Measurements from ENCODE around the gene FOXD4.
"Not testable (repeated sequence)": the region's sequence is repeated elsewhere in the genome, so short reads cannot be mapped to it uniquely, and the experiment has no call there.

FOXD4 gene

DNA sequence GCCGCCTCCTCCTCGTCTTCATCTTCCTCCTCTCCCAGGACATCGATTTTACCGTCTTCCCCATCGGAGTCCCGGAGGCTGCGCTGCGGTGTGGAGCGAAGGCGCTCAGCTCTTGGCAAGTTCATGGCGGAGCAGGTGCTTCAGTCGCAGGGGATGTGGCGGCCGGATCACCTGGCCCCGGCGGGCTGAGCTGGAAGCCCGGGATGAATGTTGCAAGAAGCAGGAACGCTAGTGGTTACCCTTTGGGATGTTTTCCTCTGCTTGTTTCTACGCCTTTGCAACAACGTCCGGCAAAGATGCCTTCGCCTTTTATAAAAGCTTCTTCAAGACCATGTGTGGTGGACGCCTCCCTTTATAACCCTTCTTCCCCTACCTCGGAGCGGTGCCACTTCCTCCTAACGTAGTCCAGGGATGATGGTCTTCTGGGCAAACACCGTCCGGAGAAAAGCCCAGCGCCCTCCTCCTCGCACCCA, at the start of gene FOXD4:
Gene FOXD4 (minus strand): TSS at position 423 of the 473 bp plus-strand sequence. CDS start 298 bp downstream, at position 125.
- not testable (repeated sequence) for H3K79me2 ChIP-seq (ENCODE audit: insufficient read depth, low read length); H3K9ac ChIP-seq (ENCODE audit: low read depth, low read length); H3K4me2 ChIP-seq (ENCODE audit: insufficient read depth, low read length); DNase-seq; H3K36me3 ChIP-seq (ENCODE audit: insufficient read depth, low read length); H3K4me1 ChIP-seq (ENCODE audit: insufficient read depth, low read length); ATAC-seq (ENCODE audit: insufficient read depth, low read depth); H4K20me1 ChIP-seq (ENCODE audit: insufficient read depth, low read length); H3K9me3 ChIP-seq (ENCODE audit: insufficient read depth, low read length, severe bottlenecking); H3K27me3 ChIP-seq (ENCODE audit: insufficient read depth, low read length, poor library complexity); H3K4me3 ChIP-seq (ENCODE audit: low read depth in 1 of 2, low read length in 2 of 2); H3K27ac ChIP-seq (ENCODE audit: low read length); H2AFZ ChIP-seq (ENCODE audit: low read depth, low read length)

DNA sequence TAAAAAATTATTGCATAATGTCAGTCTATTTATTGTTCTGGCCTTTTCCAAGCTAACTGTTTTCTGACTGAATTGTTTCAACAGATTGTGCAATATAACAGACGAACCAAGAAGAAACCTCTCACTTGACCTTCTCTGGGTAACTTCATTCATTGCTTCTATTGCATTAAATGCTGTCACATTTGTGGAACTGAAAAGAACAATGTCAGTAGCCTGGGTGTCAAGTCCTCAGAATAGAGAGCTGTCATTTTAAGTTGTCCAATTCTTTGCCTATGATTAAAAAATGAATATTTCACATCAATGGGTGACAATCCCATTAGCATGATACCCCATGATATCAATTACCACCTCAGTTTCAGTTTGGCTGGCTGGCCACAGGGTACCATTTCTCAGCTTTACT, 41.7 kb upstream of the FOXD4 start:
- not testable (repeated sequence) for ATAC-seq (ENCODE audit: insufficient read depth, low read depth); H4K20me1 ChIP-seq (ENCODE audit: insufficient read depth, low read length); H3K36me3 ChIP-seq (ENCODE audit: insufficient read depth, low read length)

DNA sequence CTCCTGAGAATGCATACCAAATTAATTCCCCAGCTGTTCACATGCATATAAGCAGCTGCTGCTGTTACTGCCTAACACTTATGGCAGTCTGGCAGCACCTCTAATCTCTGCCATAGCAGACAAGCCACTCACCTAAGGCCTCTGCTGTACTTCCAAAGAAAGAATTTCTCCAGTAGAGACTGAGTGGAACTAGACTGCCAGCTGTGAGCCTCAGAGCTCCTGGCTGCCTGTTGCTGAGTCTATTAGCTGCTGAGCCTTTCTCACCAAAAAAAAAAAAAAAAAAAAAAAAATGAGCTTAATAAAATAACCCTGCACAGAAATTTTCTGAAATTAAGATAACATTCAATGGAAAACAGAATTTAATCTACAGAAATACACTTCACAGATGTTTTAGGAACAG, 33.0 kb upstream of the FOXD4 start:
- not testable (repeated sequence) for ATAC-seq (ENCODE audit: insufficient read depth, low read depth); H2AFZ ChIP-seq (ENCODE audit: low read depth, low read length); H3K27me3 ChIP-seq (ENCODE audit: insufficient read depth, low read length, poor library complexity); H3K9me3 ChIP-seq (ENCODE audit: insufficient read depth, low read length, severe bottlenecking); H3K4me3 ChIP-seq (ENCODE audit: low read depth in 1 of 2, low read length in 2 of 2); H3K9ac ChIP-seq (ENCODE audit: low read depth, low read length); H3K36me3 ChIP-seq (ENCODE audit: insufficient read depth, low read length); H3K79me2 ChIP-seq (ENCODE audit: insufficient read depth, low read length); H3K4me1 ChIP-seq (ENCODE audit: insufficient read depth, low read length); H3K4me2 ChIP-seq (ENCODE audit: insufficient read depth, low read length); H3K27ac ChIP-seq (ENCODE audit: low read length); DNase-seq; H4K20me1 ChIP-seq (ENCODE audit: insufficient read depth, low read length)

More for the DNA sequence above, 41.7 kb upstream of the FOXD4 start:
- not testable (repeated sequence) for H2AFZ ChIP-seq (ENCODE audit: low read depth, low read length); H3K4me1 ChIP-seq (ENCODE audit: insufficient read depth, low read length); H3K27ac ChIP-seq (ENCODE audit: low read length); H3K9me3 ChIP-seq (ENCODE audit: insufficient read depth, low read length, severe bottlenecking); H3K27me3 ChIP-seq (ENCODE audit: insufficient read depth, low read length, poor library complexity); H3K4me2 ChIP-seq (ENCODE audit: insufficient read depth, low read length); H3K79me2 ChIP-seq (ENCODE audit: insufficient read depth, low read length); H3K4me3 ChIP-seq (ENCODE audit: low read depth in 1 of 2, low read length in 2 of 2); DNase-seq; H3K9ac ChIP-seq (ENCODE audit: low read depth, low read length)

DNA sequence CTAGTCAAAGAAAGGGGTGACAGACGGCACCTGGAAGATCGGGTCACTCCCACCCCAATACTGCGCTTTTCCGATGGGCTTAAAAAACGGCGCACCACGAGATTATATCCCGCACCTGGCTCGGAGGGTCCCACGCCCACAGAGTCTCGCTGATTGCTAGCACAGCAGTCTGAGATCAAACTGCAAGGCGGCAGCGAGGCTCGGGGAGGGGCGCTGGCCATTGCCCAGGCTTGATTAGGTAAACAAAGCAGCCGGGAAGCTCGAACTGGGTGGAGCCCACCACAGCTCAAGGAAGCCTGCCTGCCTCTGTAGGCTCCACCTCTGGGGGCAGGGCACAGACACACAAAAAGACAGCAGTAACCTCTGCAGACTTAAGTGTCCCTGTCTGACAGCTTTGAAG, 21.7 kb upstream of the FOXD4 start:
- DNase-seq; H3K27me3 ChIP-seq (ENCODE audit: insufficient read depth, low read length, poor library complexity); H3K4me3 ChIP-seq (ENCODE audit: low read depth in 1 of 2, low read length in 2 of 2); H3K9ac ChIP-seq (ENCODE audit: low read depth, low read length); H3K9me3 ChIP-seq (ENCODE audit: insufficient read depth, low read length, severe bottlenecking); H3K27ac ChIP-seq (ENCODE audit: low read length); H3K4me1 ChIP-seq (ENCODE audit: insufficient read depth, low read length); H3K79me2 ChIP-seq (ENCODE audit: insufficient read depth, low read length); H4K20me1 ChIP-seq (ENCODE audit: insufficient read depth, low read length); ATAC-seq (ENCODE audit: insufficient read depth, low read depth); H3K4me2 ChIP-seq (ENCODE audit: insufficient read depth, low read length); H2AFZ ChIP-seq (ENCODE audit: low read depth, low read length); H3K36me3 ChIP-seq (ENCODE audit: insufficient read depth, low read length): not testable (repeated sequence)

DNA sequence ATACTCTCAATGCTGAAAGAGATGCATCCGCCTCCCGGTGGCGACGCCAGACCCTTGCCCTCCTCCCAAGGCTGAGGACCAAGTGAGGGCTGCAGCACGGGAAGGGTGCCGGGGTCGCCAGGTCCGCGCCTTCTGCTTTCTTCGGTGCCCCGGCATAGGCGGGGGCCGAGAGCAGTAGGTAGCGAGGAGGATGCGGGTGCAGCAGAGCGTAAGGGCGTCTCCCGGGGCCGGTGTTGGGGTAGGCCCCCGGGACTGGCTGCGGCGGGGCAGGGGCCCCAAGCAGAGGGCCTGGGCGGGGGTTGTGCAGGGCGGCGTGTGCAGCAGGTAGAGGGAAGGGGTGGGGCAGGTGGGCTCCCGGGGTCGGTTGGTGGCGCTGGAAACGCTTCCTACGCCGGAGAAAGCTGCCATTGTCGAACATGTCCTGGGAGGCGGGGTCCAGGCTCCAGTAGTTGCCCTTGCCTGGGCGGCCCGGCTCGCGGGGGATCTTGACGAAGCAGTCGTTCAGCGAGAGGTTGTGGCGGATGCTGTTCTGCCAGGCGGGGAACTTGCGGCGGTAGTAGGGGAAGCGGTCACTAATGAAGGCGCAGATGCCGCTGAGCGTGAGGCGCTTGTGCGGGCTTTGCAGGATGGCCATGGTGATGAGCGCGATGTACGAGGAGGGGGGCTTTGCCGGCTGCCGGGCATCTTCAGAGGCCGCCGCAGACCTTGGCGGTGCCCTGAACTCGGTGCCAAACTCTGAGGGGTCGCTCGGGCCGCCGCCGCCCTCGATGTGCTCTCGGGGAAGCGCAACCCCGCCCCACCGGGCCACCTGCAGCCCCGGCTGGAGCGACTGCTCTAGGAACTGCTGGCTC, 848 bp downstream of the FOXD4 start:
- H3K4me3 ChIP-seq (ENCODE audit: low read depth in 1 of 2, low read length in 2 of 2); ATAC-seq (ENCODE audit: insufficient read depth, low read depth); H4K20me1 ChIP-seq (ENCODE audit: insufficient read depth, low read length); DNase-seq; H3K4me1 ChIP-seq (ENCODE audit: insufficient read depth, low read length); H3K9ac ChIP-seq (ENCODE audit: low read depth, low read length); H3K27ac ChIP-seq (ENCODE audit: low read length); H3K36me3 ChIP-seq (ENCODE audit: insufficient read depth, low read length); H2AFZ ChIP-seq (ENCODE audit: low read depth, low read length); H3K79me2 ChIP-seq (ENCODE audit: insufficient read depth, low read length); H3K27me3 ChIP-seq (ENCODE audit: insufficient read depth, low read length, poor library complexity); H3K4me2 ChIP-seq (ENCODE audit: insufficient read depth, low read length); H3K9me3 ChIP-seq (ENCODE audit: insufficient read depth, low read length, severe bottlenecking): not testable (repeated sequence)

DNA sequence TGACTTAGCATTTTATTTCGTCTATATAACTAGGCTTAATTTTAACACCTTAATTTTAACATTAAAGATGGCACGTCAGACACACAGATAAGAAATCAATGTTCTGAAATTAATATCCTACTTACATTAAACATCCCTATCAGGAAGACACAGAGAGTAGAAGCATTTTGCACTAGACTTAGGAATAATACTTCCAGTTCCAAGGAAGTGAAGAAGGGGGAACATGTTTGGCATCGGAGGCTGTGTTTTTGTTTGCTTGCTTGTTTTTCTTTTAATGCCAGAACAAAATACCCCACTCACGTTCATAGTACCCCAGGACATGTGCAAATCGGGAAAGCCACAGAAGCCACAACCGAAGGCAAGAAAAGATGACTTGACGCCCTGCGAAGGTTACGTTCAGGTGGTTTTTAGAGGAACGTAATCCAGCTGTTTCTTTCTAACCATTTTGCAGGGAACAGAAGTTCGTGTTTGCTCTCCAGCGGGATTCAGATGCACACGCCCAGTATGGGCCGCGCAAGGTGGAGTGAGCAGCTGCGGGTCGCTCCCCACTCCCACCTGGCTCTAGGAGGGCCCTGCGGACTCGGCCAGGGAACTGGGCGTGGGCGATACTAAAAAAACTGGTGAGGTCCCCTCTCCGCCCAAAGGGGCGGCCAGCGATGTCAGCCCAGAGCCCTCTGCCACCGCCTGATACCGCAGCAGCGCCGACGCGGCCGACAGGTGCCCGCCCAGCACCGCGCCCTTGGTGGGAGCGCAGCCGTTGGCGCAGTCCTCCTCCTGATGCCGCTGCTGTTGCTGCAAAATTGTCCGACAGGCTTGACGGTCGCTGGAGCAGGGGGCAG, 1.8 kb downstream of the FOXD4 start:
- DNase-seq; H3K36me3 ChIP-seq (ENCODE audit: insufficient read depth, low read length); H3K4me1 ChIP-seq (ENCODE audit: insufficient read depth, low read length); ATAC-seq (ENCODE audit: insufficient read depth, low read depth); H4K20me1 ChIP-seq (ENCODE audit: insufficient read depth, low read length); H3K79me2 ChIP-seq (ENCODE audit: insufficient read depth, low read length); H3K4me2 ChIP-seq (ENCODE audit: insufficient read depth, low read length); H3K9me3 ChIP-seq (ENCODE audit: insufficient read depth, low read length, severe bottlenecking); H3K27ac ChIP-seq (ENCODE audit: low read length); H3K4me3 ChIP-seq (ENCODE audit: low read depth in 1 of 2, low read length in 2 of 2); H3K9ac ChIP-seq (ENCODE audit: low read depth, low read length); H3K27me3 ChIP-seq (ENCODE audit: insufficient read depth, low read length, poor library complexity); H2AFZ ChIP-seq (ENCODE audit: low read depth, low read length): not testable (repeated sequence)

DNA sequence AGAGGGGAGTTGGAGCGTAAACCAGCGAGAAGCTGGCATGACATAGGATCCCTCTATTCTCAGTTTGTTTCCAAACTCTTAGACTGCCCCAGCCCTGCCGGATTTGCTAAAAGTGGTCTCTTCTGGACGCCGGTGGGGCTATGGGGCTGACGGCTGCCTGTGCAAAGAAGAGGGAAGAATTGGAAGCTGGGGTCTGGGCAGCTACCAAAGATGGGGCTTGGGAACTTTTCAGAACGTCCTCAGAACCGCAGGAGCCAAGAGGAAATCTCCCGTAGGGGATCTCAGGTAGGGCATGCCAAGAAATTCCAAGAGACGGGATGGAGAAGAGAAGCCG, 3.1 kb downstream of the FOXD4 start:
- DNase-seq; H3K79me2 ChIP-seq (ENCODE audit: insufficient read depth, low read length); H3K9me3 ChIP-seq (ENCODE audit: insufficient read depth, low read length, severe bottlenecking); H3K36me3 ChIP-seq (ENCODE audit: insufficient read depth, low read length); H3K27me3 ChIP-seq (ENCODE audit: insufficient read depth, low read length, poor library complexity); H3K27ac ChIP-seq (ENCODE audit: low read length); H3K4me3 ChIP-seq (ENCODE audit: low read depth in 1 of 2, low read length in 2 of 2); H3K4me2 ChIP-seq (ENCODE audit: insufficient read depth, low read length); H3K4me1 ChIP-seq (ENCODE audit: insufficient read depth, low read length); ATAC-seq (ENCODE audit: insufficient read depth, low read depth); H4K20me1 ChIP-seq (ENCODE audit: insufficient read depth, low read length); H2AFZ ChIP-seq (ENCODE audit: low read depth, low read length); H3K9ac ChIP-seq (ENCODE audit: low read depth, low read length): not testable (repeated sequence)

Data from DND-41 (cell line).